ENCODE measurements around the gene NTRK3.

GRCh38 chr15:88016406-88016805 lies 240.1 kb downstream of the NTRK3 start:
- TF ChIP-seq SP1 (IDR thresholded peaks at IDR 0.05) (no peak), FOXM1 (IDR thresholded peaks at IDR 0.05; ENCODE audit: borderline replicate concordance) (no peak), ARNT (IDR thresholded peaks at IDR 0.05) (no peak), HDGF (IDR thresholded peaks at IDR 0.05; ENCODE audit: borderline replicate concordance) (no peak), SUZ12 (IDR thresholded peaks at IDR 0.05) (no peak), TARDBP (IDR thresholded peaks at IDR 0.05) (no peak), L3MBTL2 (conservative IDR thresholded peaks at IDR 0.05) (no peak), ZNF384 (IDR thresholded peaks at IDR 0.05) (no peak), ELF4 (IDR thresholded peaks at IDR 0.05) (no peak), BHLHE40 (IDR thresholded peaks at IDR 0.05; ENCODE audit: borderline replicate concordance) (no peak)

All from HEK293T (cell line).